Breast epithelium (tissue), 4 donors: ENCODE measurements around the gene CLNK. TPM values are rescaled to one million over a fixed set of nuclear protein-coding genes. Genes with fewer than 3 reads are reported as not detected.

ENCODE experiments used
- DNase-seq, 2 donors: peaks; one replicate each; pipeline ENCODE4 v3.0.0-alpha.2; 2019; ENCODE audit warnings: low spot score in 2 of 2
- H3K27ac ChIP-seq, 2 donors: fragments of 200-600 bp; sonication (generic) in 1 of 2; one replicate each; pipeline ENCODE4 v1.5.1; 2016 to 2019; ENCODE audit warnings: mild to moderate bottlenecking in 1 of 2
- H3K27me3 ChIP-seq, 2 donors: fragments of 200-600 bp; sonication (generic) in 1 of 2; one replicate each; pipeline versions ENCODE4 v1.5.1 to v1.6.0; 2017 to 2019; ENCODE audit warnings: control low read depth in 1 of 2, mild to moderate bottlenecking in 1 of 2
- H3K36me3 ChIP-seq: fragments of 200-600 bp; one replicate; pipeline ENCODE4 v1.5.1; 2019
- H3K4me1 ChIP-seq, 2 donors: fragments of 200-600 bp; sonication (generic); one replicate each; pipeline ENCODE4 v1.5.1; 2016 to 2019; ENCODE audit warnings: control low read depth in 1 of 2
- H3K4me3 ChIP-seq, 3 donors: fragments of 200-600 bp; sonication (generic); 1 replicate in 2 of 3; 2 replicates in 1 of 3; pipeline ENCODE4 v1.5.1; 2016 to 2019; ENCODE audit warnings: mild to moderate bottlenecking in 3 of 3, moderate library complexity in 2 of 3
- H3K9me3 ChIP-seq, 2 donors: fragments of 200-600 bp; sonication (generic) in 1 of 2; one replicate each; pipeline ENCODE4 v1.5.1; 2016 to 2019; ENCODE audit warnings: control low read depth in 1 of 2
- CTCF ChIP-seq, 3 donors: fragments of 450-650 bp; IDR thresholded peaks; one replicate each; pipeline ENCODE4 v1.5.1; 2016 to 2017; ENCODE audit warnings: antibody characterized with exemption in 3 of 3, mild to moderate bottlenecking in 3 of 3, moderate library complexity in 3 of 3
- POLR2A ChIP-seq: fragments of 450-650 bp; IDR thresholded peaks from one replicate; pipeline ENCODE4 v1.6.1; 2016; ENCODE audit warnings: antibody characterized with exemption, mild to moderate bottlenecking, moderate library complexity
- POLR2AphosphoS5 ChIP-seq, 3 donors: sonication (generic); formaldehyde crosslinking; IDR thresholded peaks; one replicate each; pipeline ENCODE4 v1.6.1; 2017; ENCODE audit warnings: antibody characterized with exemption in 3 of 3
- intact Hi-C: fragments of 100-400 bp; cut with DNase I; formaldehyde crosslinking; loops from one replicate; pipeline ENCODE4 v1.15.1; 2023; ENCODE audit warnings: low total_unique reads
- total RNA-seq, 3 donors: library from RNA; depleted of rRNA; stranded (reverse); fragments of >200 nt; gene quantifications; one replicate each; pipeline ENCODE4 v1.1.0, GENCODE V29; 2016

The CLNK gene
- total RNA-seq, 3 donors from 2014 or later, result under 0.01 TPM; not detected in 2

GRCh38 chr4:10662937-10663336 lies 21.6 kb downstream of the CLNK start:
- no peak overlapping the region for H3K27ac ChIP-seq
- no peaks in the 10 kb centered on the region for H3K36me3 ChIP-seq
- H3K4me3 ChIP-seq, result no peak overlapping the region
- no peaks in the 10 kb centered on the region for H3K27me3 ChIP-seq
- H3K9me3 ChIP-seq, result no peaks in the 10 kb centered on the region
- no peak for DNase-seq
- TF ChIP-seq POLR2AphosphoS5 (IDR thresholded peaks at IDR 0.05) (no peak), POLR2A (no peak), CTCF (IDR thresholded peaks at IDR 0.05) (no peak)
- intact Hi-C loops, result no loop called here
- peaks cover 0 to 3% of the 10 kb centered on the region in 2 donors for H3K4me1 ChIP-seq

- TF ChIP-seq POLR2A (no peak), POLR2AphosphoS5 (IDR thresholded peaks at IDR 0.05) (no peak), CTCF (IDR thresholded peaks at IDR 0.05) (no peak)
- H3K9me3 ChIP-seq, result no peaks in the 10 kb centered on the region
- H3K4me3 ChIP-seq, result no peak overlapping the region
- H3K27me3 ChIP-seq, result no peaks in the 10 kb centered on the region
- no peaks in the 10 kb centered on the region for H3K36me3 ChIP-seq
- no peak for DNase-seq
- intact Hi-C loops, result no loop called here
- no peak overlapping the region for H3K27ac ChIP-seq
- H3K4me1 ChIP-seq, result peaks cover 0 to 5% of the 10 kb centered on the region in 2 donors
Measured at GRCh38 chr4:10661047-10661446, 23.5 kb downstream of the CLNK start.

- Histone ChIP-seq H3K27ac (no peak overlapping the region), H3K4me1 (peaks cover 0 to 5% of the 10 kb centered on the region in 2 donors), H3K27me3 (no peaks in the 10 kb centered on the region), H3K4me3 (no peak overlapping the region), H3K9me3 (no peaks in the 10 kb centered on the region), H3K36me3 (no peaks in the 10 kb centered on the region)
- no peak for TF ChIP-seq POLR2A
- TF ChIP-seq CTCF (IDR thresholded peaks at IDR 0.05), result no peak
- TF ChIP-seq POLR2AphosphoS5 (IDR thresholded peaks at IDR 0.05), result no peak
- intact Hi-C loops, result no loop called here
- no peak for DNase-seq
Measured at GRCh38 chr4:10659251-10659650, 25.3 kb downstream of the CLNK start.

- Histone ChIP-seq H3K27me3 (no peaks in the 10 kb centered on the region), H3K4me3 (no peak overlapping the region), H3K4me1 (peaks cover 0 to 5% of the 10 kb centered on the region in 2 donors), H3K9me3 (no peaks in the 10 kb centered on the region), H3K27ac (no peak overlapping the region), H3K36me3 (no peaks in the 10 kb centered on the region)
- intact Hi-C loops, result no loop called here
- TF ChIP-seq POLR2A (no peak), POLR2AphosphoS5 (IDR thresholded peaks at IDR 0.05) (no peak), CTCF (IDR thresholded peaks at IDR 0.05) (no peak)
- no peak for DNase-seq
Measured at GRCh38 chr4:10656988-10657387, 27.6 kb downstream of the CLNK start.

- H3K9me3 ChIP-seq, result no peaks in the 10 kb centered on the region
- TF ChIP-seq POLR2A, result no peak
- TF ChIP-seq CTCF (IDR thresholded peaks at IDR 0.05), result no peak
- no peak for TF ChIP-seq POLR2AphosphoS5 (IDR thresholded peaks at IDR 0.05)
- no peak overlapping the region for H3K4me3 ChIP-seq
- peaks cover 0 to 5% of the 10 kb centered on the region in 2 donors for H3K4me1 ChIP-seq
- intact Hi-C loops, result no loop called here
- H3K27me3 ChIP-seq, result no peaks in the 10 kb centered on the region
- H3K27ac ChIP-seq, result no peak overlapping the region
- no peak for DNase-seq
- no peaks in the 10 kb centered on the region for H3K36me3 ChIP-seq
Measured at GRCh38 chr4:10656420-10656819, 28.1 kb downstream of the CLNK start.
